Stimulated activated CD4-positive, alpha-beta T cell treated with anti-CD3 and anti-CD28 coated beads, TNF-alpha, amount 100 ng/mL, for 24 hours (primary cell): Measurements from ENCODE around the gene FTO.

Experiments
- DNase-seq, 3 experiments: peaks; one replicate each; pipeline ENCODE4 v3.0.0-alpha.2; 2020; ENCODE audit warnings: low read depth in 3 of 3

FTO gene

DNA sequence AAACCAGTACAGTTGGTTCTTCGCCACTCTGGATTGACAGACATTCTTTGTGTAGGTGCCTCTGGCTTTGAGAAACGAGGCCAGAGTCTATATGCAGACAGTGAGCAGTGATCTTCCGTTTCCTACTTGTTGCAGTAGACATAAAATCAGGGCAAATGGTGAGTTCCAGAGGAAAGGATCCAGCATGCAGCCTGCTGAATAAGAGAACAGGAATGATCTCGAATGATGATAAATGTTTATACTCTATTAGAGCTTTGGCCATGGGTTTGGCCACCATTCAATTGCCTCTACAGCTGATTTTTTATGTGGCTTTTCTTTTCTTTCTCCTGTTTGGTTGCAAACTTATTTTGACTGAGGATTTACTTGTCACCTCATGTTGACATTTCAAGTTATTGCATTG, 295.9 kb downstream of the FTO start:
- no peak for DNase-seq

DNA sequence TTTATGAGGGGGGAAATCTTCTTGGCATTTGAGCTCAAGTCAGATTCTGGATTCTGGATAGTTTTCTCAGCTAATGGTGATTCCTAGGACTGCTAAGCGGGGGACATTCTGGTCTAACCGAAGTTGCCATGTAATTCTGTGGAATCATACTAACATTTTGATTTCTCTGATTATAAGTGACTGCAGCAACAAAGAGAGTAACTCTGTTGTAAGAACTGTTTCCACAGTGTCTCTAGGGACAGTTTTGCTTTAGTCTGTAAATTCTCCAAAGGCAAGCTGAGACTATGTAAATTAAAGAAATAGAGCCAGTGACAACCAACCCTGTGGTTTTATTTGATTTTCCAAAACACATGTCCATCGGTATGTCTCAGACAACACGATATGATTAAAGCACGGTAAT, 296.4 kb downstream of the FTO start:
- DNase-seq = no peak

DNA sequence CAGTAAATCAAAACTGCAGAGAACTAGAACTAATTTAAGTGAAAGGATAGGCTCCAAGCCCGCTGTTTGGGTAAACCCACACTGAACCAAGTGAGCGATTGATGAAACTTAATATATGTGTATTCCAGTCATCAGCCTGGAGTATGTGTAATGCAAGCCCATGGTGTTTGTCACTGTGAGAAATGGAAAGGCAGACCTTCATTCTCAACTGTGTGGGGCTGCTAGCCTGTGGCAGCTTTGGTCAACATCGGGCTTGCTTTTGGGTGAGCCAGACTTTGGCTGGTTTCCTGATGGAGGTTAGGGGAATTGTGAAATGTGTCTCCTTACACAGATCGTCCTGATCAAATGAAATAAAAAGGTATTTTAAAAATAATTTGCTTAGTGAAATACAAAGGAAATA, 302.7 kb downstream of the FTO start:
- DNase-seq = no peak

DNA sequence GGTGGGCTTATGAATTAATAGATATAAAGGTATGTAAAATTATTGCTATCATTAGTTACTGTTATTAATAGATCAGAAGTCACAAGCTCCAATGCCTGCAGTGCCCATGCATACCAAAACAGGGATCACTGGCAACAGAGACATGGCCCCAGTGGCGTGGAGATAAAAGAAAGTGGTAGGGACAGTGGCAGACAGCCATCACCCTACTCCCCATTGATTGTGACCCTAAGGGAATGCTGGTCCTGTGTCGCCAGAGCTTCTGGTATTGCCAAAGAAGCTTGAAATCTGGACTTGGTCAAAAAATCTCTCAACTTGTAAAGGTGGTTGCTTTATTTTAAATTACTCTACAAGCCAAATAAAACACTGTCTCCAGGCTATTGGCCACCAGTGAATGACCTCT, 303.5 kb downstream of the FTO start:
- no peak for DNase-seq

DNA sequence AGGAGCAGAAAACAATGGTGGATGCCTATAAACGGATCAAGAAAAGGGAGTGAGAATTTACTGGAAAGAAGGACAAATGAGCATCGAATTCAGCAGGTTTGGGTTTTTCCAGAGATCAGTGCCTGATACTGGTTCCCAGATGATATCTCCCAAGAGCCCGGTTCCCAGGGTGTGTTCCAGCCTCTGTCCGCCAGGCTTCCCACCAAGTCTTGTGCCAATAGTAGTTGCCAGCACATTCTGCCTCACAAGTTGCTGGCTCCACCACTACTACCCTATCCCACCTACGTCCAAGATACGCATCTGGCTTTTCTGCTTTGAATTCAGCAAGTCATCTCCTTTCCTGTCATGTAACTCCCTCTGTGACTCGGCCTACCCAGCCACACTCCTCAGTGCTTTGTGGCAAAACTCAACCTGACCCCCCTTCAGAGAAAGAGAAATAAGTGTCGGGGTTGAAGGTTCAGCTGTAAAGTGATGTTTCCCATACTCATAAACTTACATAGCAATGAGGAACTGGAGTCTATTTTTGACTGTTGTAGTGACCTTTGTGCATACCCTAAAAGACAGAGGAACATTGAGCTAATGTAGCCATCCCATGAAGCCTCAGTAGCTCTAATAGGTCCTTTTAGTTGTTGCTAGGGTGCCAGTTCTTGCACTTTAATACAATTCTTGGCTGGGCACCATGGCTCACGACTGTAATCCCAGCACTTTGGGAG, 305.7 kb downstream of the FTO start:
- no peak for DNase-seq

DNA sequence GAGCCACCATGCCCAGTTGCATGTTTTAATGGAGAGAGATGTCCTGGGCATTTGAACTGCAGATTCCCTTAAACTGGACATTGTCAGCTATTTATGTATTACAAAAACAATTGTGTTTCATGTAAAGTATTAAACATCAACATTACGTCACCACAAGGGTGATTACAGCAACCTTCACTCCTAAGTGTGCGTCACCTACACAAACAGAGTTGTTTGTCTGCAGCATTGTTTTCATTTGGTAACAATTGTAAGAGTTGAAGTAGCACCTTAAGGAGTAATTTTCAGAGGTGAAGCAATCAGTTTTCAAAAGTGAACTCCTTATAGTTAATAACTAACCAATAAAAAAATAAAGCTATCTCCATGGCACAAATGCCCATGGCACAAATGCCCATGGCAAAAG, 311.2 kb downstream of the FTO start:
- DNase-seq = no peak

DNA sequence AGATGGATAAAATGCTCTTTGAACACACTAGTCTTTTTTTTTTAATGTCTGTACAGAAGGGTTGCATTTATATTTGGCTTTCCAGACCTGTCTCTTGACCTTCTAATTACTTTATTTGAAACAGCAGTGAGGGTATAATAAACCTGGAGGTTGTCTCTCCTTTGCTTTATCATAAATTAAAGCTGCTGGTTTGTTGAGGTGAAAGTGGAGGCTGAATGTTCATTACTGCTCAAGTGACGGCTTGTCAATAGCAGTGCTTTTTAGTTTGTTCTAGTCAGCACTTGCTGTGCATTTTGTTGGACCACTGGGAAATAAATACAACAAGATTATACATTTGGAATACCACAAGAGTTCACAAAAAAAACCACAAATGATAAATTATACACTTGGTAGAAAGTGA, 318.4 kb downstream of the FTO start:
- DNase-seq = no peak

DNA sequence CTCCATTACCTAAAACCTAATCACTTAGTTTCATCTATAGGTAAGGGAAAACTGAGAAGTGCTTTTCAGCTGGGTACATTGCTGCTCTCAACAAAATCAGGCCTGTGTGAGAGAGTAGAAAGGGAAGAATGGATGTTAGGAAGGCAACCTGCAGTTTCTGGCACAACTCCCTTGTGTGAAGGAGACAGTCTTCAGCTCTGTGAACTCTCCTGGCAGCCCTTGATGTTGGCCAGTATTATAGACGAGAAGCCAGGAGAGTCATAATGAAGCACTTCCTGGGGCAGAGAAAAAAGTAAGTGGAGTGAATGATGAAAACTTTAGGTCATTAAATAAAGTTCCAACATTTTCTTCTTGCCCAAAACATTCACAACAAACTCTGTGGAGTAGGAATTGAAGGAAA, 322.5 kb downstream of the FTO start:
- DNase-seq = no peak

DNA sequence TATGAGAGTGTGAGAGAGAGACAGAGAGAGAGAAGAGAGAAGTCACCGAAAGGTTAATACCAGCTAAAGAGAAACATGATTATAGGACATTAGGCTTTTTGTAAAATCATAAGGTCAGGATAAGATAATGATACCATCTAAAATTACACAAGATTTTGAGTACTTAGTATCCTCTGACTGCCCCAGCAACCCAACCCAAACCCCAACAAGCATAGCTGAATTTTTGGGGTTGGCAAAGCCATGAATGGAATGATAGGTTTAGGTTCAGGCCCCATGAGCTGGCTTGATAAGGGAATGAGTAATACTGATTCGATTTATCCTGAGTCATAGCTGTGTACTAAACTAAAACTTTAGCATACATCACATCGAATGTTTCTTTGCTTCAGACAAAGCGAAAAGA, 323.1 kb downstream of the FTO start:
- DNase-seq = no peak

DNA sequence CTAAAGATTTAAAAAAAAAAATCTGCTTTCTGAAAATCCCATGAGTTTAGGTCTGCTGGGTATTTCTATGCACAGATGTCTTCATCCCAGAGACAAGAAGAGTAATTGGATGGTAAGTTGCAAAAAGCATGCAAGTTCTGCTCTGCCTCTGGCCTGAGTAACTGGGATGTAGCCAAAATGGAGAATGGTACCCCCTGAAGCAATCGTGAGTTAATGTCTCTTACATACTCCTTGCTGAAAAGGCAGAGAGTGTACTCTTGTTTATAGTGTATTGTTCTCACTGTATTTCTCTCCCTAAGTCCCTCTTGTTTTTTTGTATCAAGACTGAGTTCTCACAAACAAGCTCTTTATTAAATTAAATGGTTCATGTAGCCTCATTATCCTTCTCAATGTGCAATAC, 323.6 kb downstream of the FTO start:
- no peak for DNase-seq

DNA sequence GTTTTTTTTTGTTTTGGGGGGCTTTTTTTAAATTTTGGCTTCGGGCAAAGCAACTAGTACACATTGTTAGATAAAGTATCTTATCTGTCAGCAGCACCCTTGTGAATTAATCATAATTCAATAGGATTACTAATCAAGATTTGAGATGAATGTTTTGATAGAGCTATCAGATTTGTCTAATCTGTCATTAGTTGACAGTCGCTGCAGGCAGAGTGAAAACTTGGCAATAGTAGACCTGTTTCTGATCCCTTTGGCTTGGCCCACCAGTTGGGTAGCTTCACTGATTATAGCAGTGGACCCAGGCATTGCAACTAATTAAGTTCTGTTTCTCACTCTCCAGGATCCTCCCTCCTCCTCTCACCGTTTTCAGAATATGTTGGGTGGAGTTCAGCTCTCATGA, 324.0 kb downstream of the FTO start:
- no peak for DNase-seq

DNA sequence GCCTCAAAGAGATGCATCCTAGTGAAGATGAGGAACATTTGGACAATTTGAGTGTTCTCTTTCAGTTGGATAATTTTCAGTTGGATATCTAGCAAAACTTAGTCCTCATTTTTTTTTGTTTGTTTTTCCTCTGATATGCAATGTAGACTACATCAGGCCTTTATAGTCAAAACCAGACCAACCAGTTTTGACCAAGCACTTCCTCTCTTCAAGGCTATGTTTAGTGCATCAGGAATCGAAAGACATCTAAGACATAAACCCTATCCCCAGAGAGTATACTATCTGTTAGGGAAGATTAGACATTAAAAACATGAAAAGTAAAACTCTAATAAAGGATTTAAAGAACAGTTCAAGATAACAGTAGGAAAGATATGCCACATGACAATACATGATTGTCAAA, 326.5 kb downstream of the FTO start:
- no peak for DNase-seq

DNA sequence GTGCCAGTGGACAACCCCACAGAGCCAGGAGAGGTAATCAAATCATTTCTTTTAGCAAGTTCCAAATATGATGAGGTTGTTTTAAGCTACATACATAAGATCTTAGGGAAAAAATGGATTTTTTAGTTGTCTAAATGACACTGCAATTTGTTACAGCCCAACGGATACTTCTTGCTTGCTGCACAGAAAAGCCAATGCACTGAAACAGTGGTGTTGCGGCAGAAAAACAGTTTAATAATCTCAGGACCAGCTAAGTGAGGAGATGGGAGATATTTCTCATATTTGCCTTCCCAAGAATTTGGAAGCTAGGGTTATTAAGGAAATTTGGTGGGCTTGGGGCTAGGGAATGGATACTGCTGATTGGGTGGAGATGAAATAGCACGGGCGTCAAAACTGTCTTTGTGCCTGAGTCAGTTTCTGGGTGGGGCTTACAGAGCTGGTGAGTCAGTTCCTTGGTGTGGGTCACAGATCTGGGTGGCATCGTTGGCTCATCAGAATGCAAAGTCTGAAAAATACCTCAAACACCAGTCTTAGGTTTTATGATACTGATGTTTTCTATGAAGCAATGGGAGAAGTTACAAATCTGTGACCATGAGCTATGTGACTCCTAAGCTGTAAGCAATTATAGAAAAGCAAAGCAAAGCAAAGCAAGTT, 327.3 kb downstream of the FTO start:
- no peak for DNase-seq

DNA sequence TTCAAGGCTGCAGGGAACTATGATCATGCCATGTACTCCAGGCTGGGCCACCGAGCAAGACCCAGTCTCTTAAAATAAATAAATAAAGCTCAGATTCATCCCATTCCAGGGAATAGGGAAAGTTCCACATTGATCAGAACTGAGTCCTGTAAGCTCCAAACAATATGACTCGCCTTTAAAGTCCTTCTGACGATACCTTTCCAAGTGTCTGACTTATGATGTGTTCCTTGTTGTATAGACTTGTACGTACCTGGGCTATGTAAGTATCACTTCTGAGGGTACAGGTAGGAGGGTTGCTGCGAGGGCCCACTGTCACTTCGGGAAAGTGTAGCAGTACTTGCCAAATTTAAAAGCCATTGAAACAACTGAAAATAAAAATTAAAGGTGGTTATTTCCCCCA, 329.8 kb downstream of the FTO start:
- no peak for DNase-seq

DNA sequence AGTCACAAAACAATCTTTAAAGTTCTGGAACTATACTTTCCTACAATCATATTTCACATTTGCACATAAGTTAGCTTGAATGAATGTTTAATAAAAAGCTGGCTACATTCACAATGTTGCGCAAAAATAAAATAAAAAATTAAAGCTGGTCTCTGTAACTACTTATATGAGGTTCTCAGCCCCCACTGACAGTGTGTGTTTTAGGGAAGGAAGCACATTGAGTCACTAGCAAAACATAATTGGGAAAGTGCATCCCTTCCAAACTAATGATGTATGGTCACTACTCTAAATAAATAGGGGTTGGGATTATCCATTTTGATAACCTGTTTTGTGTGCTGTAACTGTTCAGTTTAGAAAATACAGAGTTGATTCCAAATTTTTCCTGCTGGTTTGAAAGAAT, 330.7 kb downstream of the FTO start:
- no peak for DNase-seq

DNA sequence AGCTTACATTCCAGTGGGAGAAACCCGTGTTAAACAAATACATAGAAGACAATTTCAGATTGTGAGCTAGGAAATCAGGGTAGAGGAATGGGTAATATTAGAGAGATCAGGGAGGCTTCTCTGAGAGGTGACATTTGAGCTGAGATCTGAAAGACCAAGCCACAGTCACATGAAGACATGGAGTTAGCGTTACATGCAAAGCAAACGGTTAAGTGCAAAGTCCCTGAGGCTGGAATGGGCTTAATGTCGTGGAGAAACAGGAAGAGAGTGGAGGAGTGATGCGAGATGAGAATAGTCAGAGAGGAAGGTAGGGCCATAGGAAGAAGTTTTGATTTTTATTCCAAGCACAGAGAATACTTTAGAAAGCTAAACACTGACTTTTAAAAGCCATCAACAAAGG, 336.5 kb downstream of the FTO start:
- DNase-seq = no peak

DNA sequence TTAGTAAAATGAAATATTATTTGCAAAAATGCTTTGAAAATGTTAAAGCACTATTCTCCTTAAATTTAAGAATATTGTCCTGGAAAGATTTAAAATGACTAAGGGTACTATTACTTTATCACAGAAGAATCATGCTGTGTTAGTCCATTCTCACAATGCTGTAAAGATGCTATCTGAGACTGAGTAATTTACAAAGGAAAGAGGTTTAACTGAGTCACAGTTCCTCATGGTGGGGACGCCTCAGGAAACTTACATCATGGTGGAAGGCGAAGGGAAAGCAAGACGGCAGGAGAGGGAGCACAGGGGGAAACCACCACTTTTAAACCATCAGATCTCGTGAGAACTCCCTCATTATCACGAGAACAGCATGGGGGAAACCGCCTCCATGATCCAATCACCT, 337.0 kb downstream of the FTO start:
- DNase-seq = no peak

DNA sequence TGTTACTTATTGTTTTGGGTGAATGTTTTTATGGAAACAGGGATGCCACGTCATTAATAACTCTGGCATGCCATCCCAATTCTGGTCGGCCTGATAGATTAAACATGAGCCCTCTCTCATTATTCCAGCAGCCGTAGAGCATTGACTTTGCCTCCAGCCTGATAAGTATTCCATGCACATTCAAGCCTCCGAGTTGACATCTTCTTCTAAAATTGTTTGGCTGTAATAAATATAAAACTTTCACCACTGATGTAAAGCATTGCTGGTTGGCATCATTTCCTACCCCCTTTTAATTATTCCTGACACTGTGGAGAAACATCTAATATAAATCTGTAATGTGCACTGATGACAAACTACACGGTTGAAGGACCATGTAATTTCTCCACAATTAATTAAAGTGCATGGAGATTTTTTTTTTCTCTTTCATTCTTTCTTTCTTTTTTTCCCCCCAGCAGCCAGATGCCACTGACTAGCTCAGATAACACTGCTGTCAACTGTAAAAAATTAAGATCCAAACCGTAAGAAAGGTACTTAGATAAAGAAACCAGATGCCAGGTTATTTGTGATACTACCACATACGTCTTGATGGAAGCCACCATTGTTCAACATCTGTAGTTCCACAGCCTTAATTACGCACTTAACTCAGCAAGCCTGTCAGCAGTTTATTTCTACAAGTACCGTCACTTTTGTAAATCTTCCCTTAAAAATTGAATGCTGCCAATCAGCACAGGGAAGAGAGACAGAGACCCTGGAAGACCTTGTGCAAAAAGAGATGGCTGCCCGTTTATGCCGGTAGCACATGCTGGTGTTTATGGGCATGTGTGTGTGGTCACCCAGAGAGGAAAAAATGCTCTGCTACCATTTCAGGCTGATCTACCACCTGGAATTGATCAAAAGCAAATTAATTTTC, 344.9 kb downstream of the FTO start:
- no peak for DNase-seq

DNA sequence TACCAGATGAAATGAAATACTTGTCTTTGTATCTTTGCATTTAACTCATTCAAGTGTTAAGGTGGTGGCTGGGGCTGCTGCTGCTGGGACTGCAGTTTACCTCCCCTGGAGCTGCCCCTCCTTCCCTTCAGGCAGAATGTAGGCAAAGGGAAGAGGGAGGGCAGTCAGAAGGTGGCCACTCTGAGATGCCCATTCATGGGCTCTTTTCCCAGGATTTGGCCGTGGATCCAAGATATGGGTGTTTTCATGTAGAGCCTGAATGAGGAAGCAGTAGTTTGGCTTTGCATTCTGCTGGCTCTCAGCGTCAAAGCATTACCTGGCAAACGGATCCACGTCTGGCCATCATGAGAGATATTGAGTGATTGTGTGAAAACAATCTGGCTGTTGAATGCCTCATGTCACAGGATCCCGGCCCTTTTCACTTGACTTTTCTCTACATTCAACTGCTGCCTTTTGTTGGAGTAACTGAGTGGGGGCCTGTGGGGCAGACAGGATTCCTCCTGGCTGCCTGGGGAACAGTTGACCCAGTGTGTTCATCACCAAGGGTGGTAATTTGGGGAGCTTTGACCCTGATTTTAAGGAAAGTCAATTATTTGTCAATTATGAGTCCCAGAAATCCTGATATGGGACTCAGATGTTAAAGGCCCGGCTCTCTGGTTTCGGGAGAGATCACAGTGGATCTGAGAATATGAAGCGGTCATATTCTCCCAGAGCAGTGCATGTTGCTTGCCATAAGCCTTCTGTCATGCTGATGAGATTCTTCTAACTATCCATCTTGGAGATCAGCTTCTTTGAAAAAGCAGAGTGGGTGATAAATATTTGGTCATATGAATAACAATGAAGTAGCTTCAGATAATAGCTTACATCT, 345.9 kb downstream of the FTO start:
- DNase-seq = no peak

DNA sequence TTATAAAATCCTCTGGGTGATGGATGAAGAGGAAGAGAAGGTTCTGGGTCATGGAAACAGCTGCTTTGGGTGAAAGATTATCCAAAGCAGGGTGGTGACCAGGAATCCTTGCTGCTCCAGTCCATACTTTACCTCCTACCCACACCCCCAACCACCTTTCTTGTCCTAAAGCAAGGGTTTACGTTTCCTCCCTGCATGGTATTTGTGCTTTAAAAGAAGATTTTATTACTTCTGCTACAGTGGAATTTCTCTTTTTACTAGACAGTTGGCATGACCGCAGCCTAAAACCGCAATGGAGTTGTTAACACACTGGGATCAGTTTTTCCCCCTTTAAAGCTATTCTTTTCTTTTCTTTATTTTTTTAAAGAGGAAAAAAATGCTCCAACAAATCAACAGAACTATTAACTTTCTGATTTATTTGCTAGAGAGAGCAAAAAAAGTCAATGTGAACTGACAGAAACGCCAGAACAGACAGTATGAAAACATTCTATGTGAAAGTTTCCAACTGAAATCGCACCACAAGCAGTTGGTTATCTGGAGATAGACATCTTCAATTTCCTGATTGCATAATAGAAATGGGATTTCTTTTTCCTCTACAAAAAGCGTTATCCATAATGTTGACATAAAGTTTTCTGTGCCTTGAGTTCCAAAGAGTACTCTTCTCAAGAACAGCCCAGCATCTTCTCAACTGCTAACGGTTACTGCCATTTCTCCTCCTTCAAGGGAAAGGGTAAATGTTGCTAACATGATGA, 346.7 kb downstream of the FTO start:
- DNase-seq = no peak

DNA sequence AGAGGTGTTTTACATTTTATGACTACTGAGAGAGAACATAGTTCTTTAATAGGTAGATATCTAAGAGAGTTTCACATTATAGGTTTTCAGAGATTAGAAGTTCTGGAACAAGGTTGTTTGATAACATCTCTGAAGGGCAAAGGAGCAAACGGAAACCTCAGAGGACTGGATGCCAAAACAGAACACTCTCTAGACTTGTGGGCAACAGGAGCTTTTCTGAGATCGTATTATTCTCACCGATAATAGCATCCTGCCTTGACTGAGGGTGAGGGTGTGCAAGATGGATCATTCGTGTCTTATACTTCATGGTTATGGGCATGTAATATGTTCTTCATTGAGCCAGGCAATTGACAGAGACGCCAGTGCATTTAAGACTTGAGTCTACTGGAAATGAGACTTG, 347.9 kb downstream of the FTO start:
- DNase-seq = no peak
